ENCODE data around the gene CALM1.

Gene CALM1

GRCh38 chr14:90409209-90409730, 12.4 kb downstream of the CALM1 start (continued):
- TF ChIP-seq ZNF202 (tag by site-specific recombination; IDR thresholded peaks at IDR 0.05; ENCODE audit: borderline replicate concordance) (no peak), ZNF404 (tag by site-specific recombination; IDR thresholded peaks at IDR 0.05) (no peak), ZNF639 (tag by site-specific recombination; IDR thresholded peaks at IDR 0.05) (peak; percentile 62; the same call in 1 of the 2 replicates), ZNF600 (tag by site-specific recombination; IDR thresholded peaks at IDR 0.05) (peak; percentile 92), ZNF341 (tag by site-specific recombination; IDR thresholded peaks at IDR 0.05; ENCODE audit: low read depth) (no peak), ZBTB8A (tag by site-specific recombination; IDR thresholded peaks at IDR 0.05) (peak; percentile 76), SP2 (tag by site-specific recombination; IDR thresholded peaks at IDR 0.05) (peak; percentile 41), ZNF654 (tag by site-specific recombination; IDR thresholded peaks at IDR 0.05; ENCODE audit: low read depth) (no peak), GLIS2 (tag by site-specific recombination; IDR thresholded peaks at IDR 0.05) (no peak), BCL6B (tag by site-specific recombination; IDR thresholded peaks at IDR 0.05) (no peak), ZNF18 (tag by site-specific recombination; IDR thresholded peaks at IDR 0.05) (no peak), ZNF211 (tag by site-specific recombination; IDR thresholded peaks at IDR 0.05; ENCODE audit: low read depth) (no peak), ZBTB48 (tag by site-specific recombination; IDR thresholded peaks at IDR 0.05) (no peak; the same call in 1 of the 2 replicates), REPIN1 (tag by site-specific recombination; IDR thresholded peaks at IDR 0.05; ENCODE audit: low read depth) (no peak), ZNF555 (tag by site-specific recombination; conservative IDR thresholded peaks at IDR 0.05) (no peak), ZBTB44 (tag by site-specific recombination; IDR thresholded peaks at IDR 0.05) (0 out of 2 replicates have a peak, but pooled peaks have one; percentile 5), ZNF544 (tag by site-specific recombination; IDR thresholded peaks at IDR 0.05) (no peak), ZEB2 (tag by site-specific recombination; IDR thresholded peaks at IDR 0.05) (peak; percentile 90), ZBTB7A (tag by site-specific recombination; IDR thresholded peaks at IDR 0.05; ENCODE audit: low read depth) (no peak), PRDM2 (tag by site-specific recombination; IDR thresholded peaks at IDR 0.05; ENCODE audit: borderline replicate concordance) (no peak), ZNF280C (tag by site-specific recombination; IDR thresholded peaks at IDR 0.05) (no peak), ZNF121 (tag by site-specific recombination; IDR thresholded peaks at IDR 0.05) (no peak), MEIS1 (CRISPR knock-in tag; IDR thresholded peaks at IDR 0.05; ENCODE audit: borderline replicate concordance) (no peak), ZNF114 (tag by site-specific recombination; IDR thresholded peaks at IDR 0.05) (no peak), ZNF266 (tag by site-specific recombination; IDR thresholded peaks at IDR 0.05; ENCODE audit: low read depth) (no peak), ZNF521 (tag by site-specific recombination; IDR thresholded peaks at IDR 0.05) (no peak), ZNF2 (tag by site-specific recombination; IDR thresholded peaks at IDR 0.05) (no peak)

Measured in HEK293 (cell line).